Breast epithelium (tissue), 4 donors: ENCODE results near the gene SORCS3. TPM values are rescaled to one million over a fixed set of nuclear protein-coding genes. Genes with fewer than 3 reads are reported as not detected.

ENCODE experiments used
- DNase-seq, 2 donors: peaks; one replicate each; pipeline ENCODE4 v3.0.0-alpha.2; 2019; ENCODE audit warnings: low spot score in 2 of 2
- H3K27ac ChIP-seq, 2 donors: fragments of 200-600 bp; sonication (generic) in 1 of 2; one replicate each; pipeline ENCODE4 v1.5.1; 2016 to 2019; ENCODE audit warnings: mild to moderate bottlenecking in 1 of 2
- H3K27me3 ChIP-seq, 2 donors: fragments of 200-600 bp; sonication (generic) in 1 of 2; one replicate each; pipeline versions ENCODE4 v1.5.1 to v1.6.0; 2017 to 2019; ENCODE audit warnings: control low read depth in 1 of 2, mild to moderate bottlenecking in 1 of 2
- H3K36me3 ChIP-seq: fragments of 200-600 bp; one replicate; pipeline ENCODE4 v1.5.1; 2019
- H3K4me1 ChIP-seq, 2 donors: fragments of 200-600 bp; sonication (generic); one replicate each; pipeline ENCODE4 v1.5.1; 2016 to 2019; ENCODE audit warnings: control low read depth in 1 of 2
- H3K4me3 ChIP-seq, 3 donors: fragments of 200-600 bp; sonication (generic); 1 replicate in 2 of 3; 2 replicates in 1 of 3; pipeline ENCODE4 v1.5.1; 2016 to 2019; ENCODE audit warnings: mild to moderate bottlenecking in 3 of 3, moderate library complexity in 2 of 3
- H3K9me3 ChIP-seq, 2 donors: fragments of 200-600 bp; sonication (generic) in 1 of 2; one replicate each; pipeline ENCODE4 v1.5.1; 2016 to 2019; ENCODE audit warnings: control low read depth in 1 of 2
- CTCF ChIP-seq, 3 donors: fragments of 450-650 bp; IDR thresholded peaks; one replicate each; pipeline ENCODE4 v1.5.1; 2016 to 2017; ENCODE audit warnings: antibody characterized with exemption in 3 of 3, mild to moderate bottlenecking in 3 of 3, moderate library complexity in 3 of 3
- POLR2A ChIP-seq: fragments of 450-650 bp; IDR thresholded peaks from one replicate; pipeline ENCODE4 v1.6.1; 2016; ENCODE audit warnings: antibody characterized with exemption, mild to moderate bottlenecking, moderate library complexity
- POLR2AphosphoS5 ChIP-seq, 3 donors: sonication (generic); formaldehyde crosslinking; IDR thresholded peaks; one replicate each; pipeline ENCODE4 v1.6.1; 2017; ENCODE audit warnings: antibody characterized with exemption in 3 of 3
- intact Hi-C: fragments of 100-400 bp; cut with DNase I; formaldehyde crosslinking; loops from one replicate; pipeline ENCODE4 v1.15.1; 2023; ENCODE audit warnings: low total_unique reads
- total RNA-seq, 3 donors: library from RNA; depleted of rRNA; stranded (reverse); fragments of >200 nt; gene quantifications; one replicate each; pipeline ENCODE4 v1.1.0, GENCODE V29; 2016

SORCS3 gene
- total RNA-seq, 3 donors from 2014 or later = under 0.01 to 0.16 TPM; not detected in 1

GRCh38 chr10:105292236-105292635 is 651.1 kb downstream of the SORCS3 start:
- no peaks in the 10 kb centered on the region for H3K27me3 ChIP-seq
- H3K9me3 ChIP-seq = peaks cover 0 to 5% of the 10 kb centered on the region in 2 donors
- H3K4me3 ChIP-seq = no peak overlapping the region
- H3K36me3 ChIP-seq = no peaks in the 10 kb centered on the region
- TF ChIP-seq POLR2AphosphoS5 (IDR thresholded peaks at IDR 0.05) = no peak
- no peak for TF ChIP-seq POLR2A
- TF ChIP-seq CTCF (IDR thresholded peaks at IDR 0.05) = no peak
- intact Hi-C loops = loop anchor here (5.0 kb wide), 1 partner anchor 1855 kb away; no protein-coding TSS in a partner anchor
- H3K27ac ChIP-seq = no peak overlapping the region
- H3K4me1 ChIP-seq = no peaks in the 10 kb centered on the region
- DNase-seq = no peak
